Measurements from ENCODE around the gene ZNF879.

ZNF879 gene

GRCh38 chr5:179023528-179024189 is at the start of gene ZNF879:
Gene ZNF879 (plus strand): TSS chr5:179023804. CDS start chr5:179025005, 1,201 bp downstream.
- DNase-seq (ENCODE audit: low spot score): peak; percentile 97

- DNase-seq (ENCODE audit: low spot score): no peak
Measured at GRCh38 chr5:178981381-178981780, 42.2 kb upstream of the ZNF879 start.

- no peak for DNase-seq (ENCODE audit: low spot score)
Measured at GRCh38 chr5:178982941-178983340, 40.7 kb upstream of the ZNF879 start.

DNA sequence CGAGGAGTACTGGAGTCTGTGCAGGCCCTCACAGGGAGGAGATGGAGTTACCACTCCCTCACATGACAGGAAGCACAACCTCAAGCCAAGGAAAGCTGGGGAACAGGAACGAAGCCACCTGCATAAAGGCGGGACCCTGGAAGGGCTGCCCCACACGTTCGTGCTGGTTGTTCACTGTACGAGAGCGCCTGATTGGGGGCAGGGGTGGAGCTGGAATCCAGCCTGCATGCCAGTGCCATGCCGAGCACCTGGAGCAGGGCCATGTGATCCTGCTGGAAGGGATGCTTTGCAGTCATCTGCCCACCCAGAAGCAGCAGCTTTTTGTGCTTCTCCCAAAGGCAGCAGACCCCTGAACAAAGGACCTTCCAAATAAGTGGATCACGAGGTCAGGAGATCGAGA is 39.9 kb upstream of the ZNF879 start:
- no peak for DNase-seq (ENCODE audit: low spot score)

DNA sequence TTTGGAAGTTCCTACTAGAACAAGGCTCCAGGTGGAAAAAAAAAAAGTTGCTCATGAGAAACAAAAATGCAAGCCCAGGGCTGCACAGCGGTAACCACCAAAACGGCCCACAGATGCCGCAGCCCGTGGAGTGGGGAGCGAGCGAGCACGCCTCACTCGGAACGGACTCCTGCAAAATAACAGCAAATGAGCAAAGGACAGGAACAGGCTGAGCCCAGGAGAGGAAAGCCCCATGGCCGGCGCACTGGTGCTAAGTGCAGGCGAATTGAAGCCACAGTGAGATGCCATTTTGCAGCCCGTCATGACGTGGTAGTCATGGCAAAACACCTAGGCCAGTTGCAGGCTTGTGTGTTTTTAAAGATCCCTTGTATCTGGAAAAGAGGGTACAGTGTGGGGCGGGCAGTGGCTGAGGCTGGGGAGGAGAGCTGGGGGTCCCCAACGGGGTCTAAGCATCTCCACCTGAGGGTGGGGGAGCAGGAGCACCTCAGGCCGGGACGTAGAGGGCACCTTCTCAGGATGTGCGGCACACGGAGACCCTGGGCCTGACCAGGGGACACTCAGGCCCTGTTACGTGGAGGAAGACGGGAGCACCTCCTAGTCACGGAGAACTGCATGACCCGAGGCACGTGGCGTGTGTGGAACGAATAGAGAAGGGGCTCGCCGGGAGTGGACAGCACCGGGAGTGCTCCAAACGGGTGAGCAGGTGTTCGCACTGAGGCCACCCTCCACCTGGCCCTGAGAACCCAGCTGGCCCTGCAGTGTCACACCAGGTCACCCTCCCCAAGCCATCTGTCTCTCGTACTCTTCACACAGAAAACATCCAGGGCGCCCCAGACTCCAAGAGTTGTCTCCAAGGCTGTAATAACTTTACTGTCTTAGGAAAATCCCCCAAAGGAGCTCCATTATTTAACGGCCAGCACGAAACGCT is 39.2 kb upstream of the ZNF879 start:
- DNase-seq (ENCODE audit: low spot score): no peak

GRCh38 chr5:178986326-178986960 is 37.2 kb upstream of the ZNF879 start:
- no peak for DNase-seq (ENCODE audit: low spot score)

DNA sequence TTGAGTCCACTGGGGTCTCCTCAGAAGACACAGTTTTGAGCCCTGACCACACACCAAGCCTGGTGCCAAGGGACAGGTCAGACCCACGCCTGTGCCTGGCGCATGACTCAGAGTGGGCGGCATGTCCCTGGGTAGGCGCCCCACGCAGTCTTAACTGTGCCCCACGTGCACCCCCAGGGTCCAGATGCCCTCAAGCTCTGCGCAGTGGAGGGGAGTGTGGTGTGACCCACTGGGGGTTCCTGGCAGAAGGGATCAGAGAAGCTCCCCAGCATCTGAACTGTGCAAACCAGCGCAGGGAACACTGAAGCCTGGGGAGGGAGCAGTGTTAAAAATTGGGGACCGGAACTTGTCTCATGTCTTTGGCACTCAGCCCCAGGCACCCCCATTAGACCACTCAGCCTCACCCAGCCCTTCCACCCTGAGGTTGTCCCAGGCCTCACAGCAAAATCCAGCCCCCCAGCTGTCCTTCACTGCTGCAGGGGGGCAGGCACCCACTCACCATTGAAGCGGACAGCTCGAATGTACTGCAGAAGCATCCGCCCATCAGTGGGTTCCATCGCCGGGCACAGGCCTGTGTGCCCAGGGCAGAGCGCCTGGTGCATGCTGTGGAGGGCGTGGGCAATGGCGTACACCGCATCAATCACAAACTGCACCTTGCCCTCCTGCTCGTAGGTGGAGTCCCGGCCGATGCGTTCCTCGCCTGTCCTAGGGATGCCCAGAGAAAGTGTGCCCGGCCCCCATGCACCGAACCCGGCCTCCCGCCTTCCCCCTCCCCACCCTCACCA is 35.0 kb upstream of the ZNF879 start:
- DNase-seq (ENCODE audit: low spot score): no peak

GRCh38 chr5:178989311-178989710 is 34.3 kb upstream of the ZNF879 start:
- no peak for DNase-seq (ENCODE audit: low spot score)

DNA sequence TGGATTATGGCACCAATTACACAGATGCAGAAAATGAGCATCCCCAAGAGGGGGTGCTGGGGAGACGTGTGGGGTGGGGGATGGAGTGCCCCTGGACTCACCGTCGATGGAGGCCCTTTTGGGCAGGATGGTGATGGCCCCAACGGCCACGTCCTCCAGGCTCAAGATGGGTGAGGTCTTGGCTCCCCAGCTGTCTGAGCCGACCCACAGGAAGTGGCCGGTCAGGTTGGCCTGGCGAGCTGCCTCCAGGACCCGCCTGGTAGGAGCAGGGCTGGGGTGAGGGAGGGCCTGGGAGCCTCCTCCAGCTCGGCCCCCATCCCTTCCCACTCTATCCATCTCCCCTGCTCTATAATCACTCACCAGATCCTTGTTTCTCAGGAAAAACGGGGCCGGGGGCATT is 33.1 kb upstream of the ZNF879 start:
- no peak for DNase-seq (ENCODE audit: low spot score)

DNA sequence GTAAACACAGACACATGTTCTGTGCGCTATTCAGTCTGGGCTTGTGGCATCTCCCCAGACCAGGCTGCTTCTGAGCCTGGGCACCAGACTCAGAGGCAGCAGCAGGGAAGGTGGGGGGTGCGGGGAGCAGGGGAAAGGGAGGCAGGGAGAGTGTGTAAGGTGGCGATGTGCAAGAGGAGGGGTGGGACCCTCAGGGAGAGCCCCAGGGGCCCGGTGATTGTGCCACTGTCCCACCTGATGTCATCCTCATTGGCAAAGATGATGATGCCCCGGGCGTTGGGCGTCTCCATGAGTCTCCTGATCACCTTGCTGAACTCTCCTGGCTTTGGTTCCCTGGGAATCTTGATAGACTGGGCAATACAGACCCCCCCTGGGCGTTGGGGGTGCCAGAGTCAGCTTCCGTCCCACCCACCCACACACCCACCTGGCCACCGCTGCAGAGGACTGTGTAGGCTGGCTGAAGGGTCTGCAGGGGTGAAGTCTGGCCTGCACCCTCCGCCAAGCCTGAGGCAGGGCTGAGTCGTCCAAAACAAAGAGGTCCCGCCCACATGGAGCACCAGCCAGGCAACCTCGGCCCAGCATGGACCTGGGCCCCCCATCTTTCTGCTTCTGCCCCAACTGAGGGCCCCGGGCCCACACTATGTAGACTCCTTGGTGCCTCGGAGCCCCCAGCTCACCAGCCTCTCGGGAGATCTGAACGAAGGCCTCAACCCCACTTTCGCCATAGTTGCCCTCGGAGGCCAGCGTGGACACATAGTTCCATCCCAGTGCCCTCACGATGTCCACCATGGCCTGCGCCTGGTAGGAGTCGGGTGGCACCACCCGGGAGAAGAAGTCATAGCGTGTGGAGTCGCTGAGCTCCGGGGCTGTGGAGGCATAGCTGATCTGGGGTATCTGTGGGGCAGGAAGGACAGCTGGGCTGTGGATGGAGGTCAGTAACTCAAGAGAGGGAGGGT is 32.1 kb upstream of the ZNF879 start:
- DNase-seq (ENCODE audit: low spot score): no peak

DNA sequence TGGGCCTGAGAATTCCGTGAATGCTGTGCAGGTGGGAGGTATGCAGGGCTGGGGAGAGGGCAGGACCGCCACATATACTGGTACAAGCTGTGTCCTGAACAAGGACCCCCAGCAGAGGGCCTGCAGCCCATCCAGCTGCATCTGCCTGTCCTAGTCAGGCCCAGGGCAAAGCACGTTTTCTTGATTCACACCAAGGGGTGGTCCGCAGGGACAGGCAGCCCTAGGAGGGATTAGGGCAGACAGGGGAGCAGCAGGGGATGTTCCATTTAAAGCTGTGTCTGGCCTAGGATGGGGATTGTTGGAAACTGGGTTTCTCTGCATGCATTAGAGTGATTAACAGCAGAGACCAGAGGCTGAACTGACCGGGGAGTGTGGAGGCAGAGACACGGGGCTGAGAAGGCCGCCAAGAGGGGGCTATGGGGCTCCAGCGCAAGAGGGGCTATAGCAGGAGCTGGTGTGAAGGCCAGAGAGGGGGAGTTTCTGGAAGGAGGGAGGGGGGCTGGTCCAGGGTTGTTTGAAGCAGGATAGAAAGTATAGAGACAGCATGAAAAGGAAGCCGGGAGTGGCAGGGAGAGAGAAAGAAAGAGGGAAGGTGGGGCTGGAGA is 31.2 kb upstream of the ZNF879 start:
- no peak for DNase-seq (ENCODE audit: low spot score)

DNA sequence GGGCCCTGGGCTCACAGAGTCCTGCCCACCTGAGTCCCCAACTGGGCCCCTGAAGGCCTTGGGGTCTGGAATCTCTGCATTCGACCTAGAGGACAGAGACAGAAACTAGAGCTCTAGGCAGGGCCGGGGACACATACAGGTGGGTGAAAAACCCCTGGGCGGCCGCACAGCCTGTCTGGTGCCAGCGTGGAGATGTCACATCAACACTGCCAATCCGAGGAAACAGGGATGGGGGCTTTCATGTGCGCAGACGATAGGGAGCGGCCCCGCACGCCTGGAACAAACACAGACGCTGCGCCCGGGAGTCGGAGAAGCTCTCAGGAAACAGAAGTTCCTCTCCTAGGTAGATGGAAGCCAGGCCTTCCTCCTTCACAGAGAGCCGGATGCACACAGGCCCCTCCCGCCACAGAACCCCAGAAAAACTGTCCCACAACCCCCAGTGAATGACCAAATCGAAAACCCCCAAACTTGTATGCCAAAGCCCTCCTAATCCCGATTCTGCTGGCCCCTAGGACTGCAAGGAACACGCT is 30.3 kb upstream of the ZNF879 start:
- no peak for DNase-seq (ENCODE audit: low spot score)

GRCh38 chr5:178993955-178994579 is 29.5 kb upstream of the ZNF879 start:
- no peak for DNase-seq (ENCODE audit: low spot score)

- DNase-seq (ENCODE audit: low spot score): no peak
Measured at GRCh38 chr5:178994580-178995340, 28.8 kb upstream of the ZNF879 start, which contains the start of gene GRM6. Gene GRM6 (minus strand): TSS chr5:178995320. CDS start chr5:178994944, 376 bp downstream.

DNA sequence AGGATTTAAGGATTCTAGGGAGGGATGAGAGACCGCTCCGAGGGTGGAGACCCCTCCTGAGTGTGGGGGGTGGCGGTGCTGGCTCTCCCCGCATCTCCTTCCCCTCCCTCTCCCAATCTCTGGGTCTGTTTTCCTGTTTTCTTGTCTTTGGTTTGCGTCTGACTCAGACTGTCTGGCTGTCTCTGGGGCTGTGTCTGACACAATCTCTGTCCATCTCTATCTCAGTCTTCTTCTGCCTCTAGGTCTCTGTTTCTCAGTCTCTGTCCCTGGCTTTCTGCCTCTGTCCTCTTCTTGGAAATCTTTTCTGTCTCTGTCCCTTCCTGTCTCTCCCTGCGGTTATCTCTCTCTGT is 28.3 kb upstream of the ZNF879 start:
- DNase-seq (ENCODE audit: low spot score): no peak

GRCh38 chr5:178996156-178996555 is 27.4 kb upstream of the ZNF879 start:
- no peak for DNase-seq (ENCODE audit: low spot score)

GRCh38 chr5:178997191-178997590 is 26.4 kb upstream of the ZNF879 start:
- DNase-seq (ENCODE audit: low spot score): no peak

- DNase-seq (ENCODE audit: low spot score): no peak
Measured at GRCh38 chr5:178998441-178998840, 25.2 kb upstream of the ZNF879 start.

DNA sequence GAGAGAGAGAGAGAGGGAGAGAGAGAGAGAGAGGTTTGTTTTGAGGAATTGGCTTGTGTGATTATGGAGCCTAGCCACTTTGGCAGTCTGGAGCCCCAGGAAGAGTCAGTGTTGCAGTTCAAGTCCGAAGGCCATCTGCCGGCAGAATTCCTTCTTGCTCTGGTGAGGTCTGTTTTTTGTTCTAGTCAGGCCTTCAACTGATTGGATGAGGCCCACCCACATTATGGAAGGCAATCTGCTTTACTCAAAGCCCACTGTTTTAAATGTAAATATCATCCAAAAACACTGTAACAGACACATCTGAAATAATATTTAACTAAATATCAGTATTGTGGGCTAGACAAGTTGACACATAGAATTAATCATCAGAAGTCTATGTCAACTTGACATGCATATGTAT is 17.0 kb upstream of the ZNF879 start:
- DNase-seq (ENCODE audit: low spot score): no peak
